Measurements from ENCODE around the gene HMGA1. TPM values are rescaled to one million over a fixed set of nuclear protein-coding genes. Genes with fewer than 3 reads are reported as not detected.

Gene HMGA1
- total RNA-seq, 4 donors from 2014 or later: 8.1 to 24.5 (median 18.1) TPM

DNA sequence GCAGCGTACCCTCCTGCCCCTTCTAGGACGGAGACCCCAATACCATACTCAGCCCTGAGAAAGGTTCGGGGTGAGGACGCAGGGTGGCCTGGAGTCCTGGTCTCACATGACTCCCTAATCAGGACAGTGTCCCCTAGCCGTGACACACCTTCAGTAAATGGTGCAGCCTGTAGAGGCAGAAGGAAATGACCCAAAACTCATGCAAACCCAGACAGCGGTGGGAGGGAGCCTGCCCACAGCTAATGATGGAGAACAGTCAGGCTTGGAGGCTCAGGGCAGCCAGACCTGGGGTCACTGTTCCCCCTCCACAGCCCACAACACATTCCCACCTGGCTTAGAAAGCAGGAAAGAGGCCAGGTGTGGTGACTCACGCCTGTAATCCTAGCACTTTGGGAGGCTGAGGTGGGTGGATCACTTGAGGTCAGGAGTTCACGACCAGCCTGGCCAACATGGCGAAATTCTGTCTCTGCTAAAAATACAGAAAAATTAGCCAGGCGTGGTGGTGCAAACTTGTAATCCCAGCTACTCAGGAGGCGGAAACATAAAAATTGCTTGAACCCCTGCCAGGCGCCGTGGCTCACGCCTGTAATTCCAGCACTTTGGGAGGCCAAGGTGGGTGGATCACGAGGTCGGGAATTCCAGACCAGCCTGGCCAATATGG is 8.8 kb upstream of the HMGA1 start:
- H3K27ac ChIP-seq: no peak overlapping the region
- TF ChIP-seq, protein P1, sequence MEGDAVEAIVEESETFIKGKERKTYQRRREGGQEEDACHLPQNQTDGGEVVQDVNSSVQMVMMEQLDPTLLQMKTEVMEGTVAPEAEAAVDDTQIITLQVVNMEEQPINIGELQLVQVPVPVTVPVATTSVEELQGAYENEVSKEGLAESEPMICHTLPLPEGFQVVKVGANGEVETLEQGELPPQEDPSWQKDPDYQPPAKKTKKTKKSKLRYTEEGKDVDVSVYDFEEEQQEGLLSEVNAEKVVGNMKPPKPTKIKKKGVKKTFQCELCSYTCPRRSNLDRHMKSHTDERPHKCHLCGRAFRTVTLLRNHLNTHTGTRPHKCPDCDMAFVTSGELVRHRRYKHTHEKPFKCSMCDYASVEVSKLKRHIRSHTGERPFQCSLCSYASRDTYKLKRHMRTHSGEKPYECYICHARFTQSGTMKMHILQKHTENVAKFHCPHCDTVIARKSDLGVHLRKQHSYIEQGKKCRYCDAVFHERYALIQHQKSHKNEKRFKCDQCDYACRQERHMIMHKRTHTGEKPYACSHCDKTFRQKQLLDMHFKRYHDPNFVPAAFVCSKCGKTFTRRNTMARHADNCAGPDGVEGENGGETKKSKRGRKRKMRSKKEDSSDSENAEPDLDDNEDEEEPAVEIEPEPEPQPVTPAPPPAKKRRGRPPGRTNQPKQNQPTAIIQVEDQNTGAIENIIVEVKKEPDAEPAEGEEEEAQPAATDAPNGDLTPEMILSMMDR (IDR thresholded peaks at IDR 0.05): no peak
- TF ChIP-seq POLR2A (IDR thresholded peaks at IDR 0.05) (no peak), EP300 (IDR thresholded peaks at IDR 0.05) (no peak), POLR2AphosphoS5 (IDR thresholded peaks at IDR 0.05) (no peak)
- H3K4me1 ChIP-seq: peaks cover 0 to 16% (median 12%) of the 10 kb centered on the region in 3 donors
- no peak for ATAC-seq
- no peaks in the 10 kb centered on the region for H3K36me3 ChIP-seq
- no peak overlapping the region for H3K4me3 ChIP-seq
- H3K9me3 ChIP-seq: no peaks in the 10 kb centered on the region
- 95 to 100% methylated on average over 4 of the region's 16 CpGs for WGBS, 2 donors (ENCODE audit: low coverage in 1 of 2)
- no peaks in the 10 kb centered on the region for H3K27me3 ChIP-seq

DNA sequence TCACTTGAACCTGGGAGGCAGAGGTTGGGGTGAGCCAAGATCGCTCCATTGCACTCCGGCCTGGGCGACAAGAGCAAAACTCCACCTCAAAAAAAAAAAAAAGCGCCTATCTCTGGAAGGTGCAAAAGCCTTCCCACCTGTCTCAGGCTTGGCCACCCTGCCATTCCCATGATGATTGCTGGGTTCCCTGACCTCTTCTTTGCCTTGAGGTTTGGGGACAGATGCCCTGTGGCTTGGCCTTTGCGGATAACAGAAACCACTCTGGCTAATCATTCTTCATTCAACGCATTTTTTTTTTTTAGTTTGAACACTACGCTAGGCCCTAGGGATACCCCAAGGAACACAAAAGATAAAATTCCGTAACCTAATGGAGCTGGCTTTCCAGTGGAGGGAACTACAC is 6.8 kb upstream of the HMGA1 start:
- whole genome bisulfite sequencing, 2 donors (ENCODE audit: low coverage in 1 of 2): 95 to 97% methylated on average over 3 to 7 of the region's 8 CpGs

DNA sequence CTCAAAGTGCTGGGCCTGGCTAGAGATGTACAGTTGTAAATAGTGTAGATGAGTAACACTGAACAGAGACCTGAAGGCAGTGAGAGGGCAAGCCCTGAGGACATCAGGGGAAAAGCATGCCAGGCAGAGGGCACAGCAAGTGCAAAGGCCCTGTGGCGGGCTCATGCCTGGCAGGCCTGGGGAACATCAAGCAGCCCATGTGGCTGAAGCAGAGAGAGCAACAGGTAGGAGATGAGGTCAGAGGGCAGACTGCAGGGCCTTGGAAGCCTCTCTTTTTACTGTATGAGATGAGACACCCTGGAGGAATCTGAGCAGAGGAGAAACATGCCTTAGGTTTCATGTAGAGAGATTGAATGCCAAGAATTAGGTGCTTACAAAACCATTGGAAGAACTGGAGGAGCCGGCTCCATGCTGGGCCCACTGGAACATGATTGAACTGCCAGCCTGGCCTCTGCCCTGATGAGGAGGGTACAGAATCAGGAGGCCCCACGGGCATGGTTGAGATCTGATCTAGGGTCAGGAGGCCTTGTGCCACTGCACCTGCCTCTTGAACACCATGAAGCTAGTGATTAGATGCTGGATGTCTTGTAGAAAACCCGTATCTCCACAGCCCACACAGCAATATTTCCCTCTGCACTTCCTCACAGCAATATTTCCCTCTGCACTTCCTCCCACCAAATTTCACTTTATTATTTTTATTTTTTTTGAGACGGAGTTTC is 5.9 kb upstream of the HMGA1 start:
- no peaks in the 10 kb centered on the region for H3K9me3 ChIP-seq
- no peak overlapping the region for H3K4me3 ChIP-seq
- H3K27ac ChIP-seq: no peak overlapping the region
- TF ChIP-seq POLR2A (IDR thresholded peaks at IDR 0.05): no peak
- TF ChIP-seq POLR2AphosphoS5 (IDR thresholded peaks at IDR 0.05): no peak
- TF ChIP-seq, protein P1 (IDR thresholded peaks at IDR 0.05): no peak
- TF ChIP-seq EP300 (IDR thresholded peaks at IDR 0.05): no peak
- H3K27me3 ChIP-seq: no peaks in the 10 kb centered on the region
- H3K4me1 ChIP-seq: peaks cover 0 to 9% (median 0%) of the 10 kb centered on the region in 3 donors
- WGBS, 2 donors (ENCODE audit: low coverage in 1 of 2): 84 to 91% methylated on average over 4 of the region's 5 CpGs
- ATAC-seq: no peak
- H3K36me3 ChIP-seq: no peaks in the 10 kb centered on the region

More for the DNA sequence above, 6.8 kb upstream of the HMGA1 start:
- no peaks in the 10 kb centered on the region for H3K9me3 ChIP-seq
- no peak overlapping the region for H3K27ac ChIP-seq
- ATAC-seq: no peak
- H3K4me3 ChIP-seq: no peak overlapping the region
- H3K27me3 ChIP-seq: no peaks in the 10 kb centered on the region
- no peaks in the 10 kb centered on the region for H3K36me3 ChIP-seq
- TF ChIP-seq POLR2A (IDR thresholded peaks at IDR 0.05): no peak
- no peak for TF ChIP-seq POLR2AphosphoS5 (IDR thresholded peaks at IDR 0.05)
- TF ChIP-seq, protein P1 (IDR thresholded peaks at IDR 0.05): no peak
- TF ChIP-seq EP300 (IDR thresholded peaks at IDR 0.05): no peak
- H3K4me1 ChIP-seq: no peaks in the 10 kb centered on the region

DNA sequence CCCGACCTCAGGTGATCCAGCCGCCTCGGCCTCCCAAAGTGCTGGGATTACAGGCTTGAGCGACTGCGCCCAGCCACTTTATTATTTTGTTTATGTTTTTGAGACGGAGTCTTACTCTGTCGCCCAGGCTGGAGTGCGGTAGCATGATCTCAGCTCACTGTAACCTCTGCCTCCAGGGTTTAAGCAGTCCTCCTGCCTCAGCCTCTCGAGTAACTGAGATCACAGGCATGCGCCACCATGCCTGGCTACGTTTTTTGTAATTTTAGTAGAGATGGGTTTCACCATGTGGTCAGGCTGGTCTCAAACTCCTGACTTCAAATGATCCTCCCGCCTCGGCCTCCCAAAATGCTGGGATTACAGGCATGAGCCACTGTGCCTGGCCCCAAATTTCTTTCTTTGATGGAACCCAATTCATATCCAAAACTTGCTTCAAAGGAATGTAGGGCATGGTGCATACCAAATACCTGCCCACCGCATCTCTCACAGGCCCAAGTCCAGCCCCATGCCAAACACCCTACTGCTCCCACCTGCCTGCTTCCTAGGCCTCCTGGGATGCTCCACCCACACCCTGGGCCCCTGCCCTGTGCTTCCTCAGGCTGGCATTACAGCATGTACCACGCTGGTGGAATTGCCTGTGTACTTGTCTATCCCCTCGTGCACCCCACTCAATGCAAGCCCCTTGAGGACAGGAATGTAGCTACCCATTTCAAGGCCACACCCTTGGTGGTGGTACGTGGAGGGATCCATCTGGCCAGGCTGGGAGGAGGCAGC is 4.9 kb upstream of the HMGA1 start:
- Histone ChIP-seq H3K36me3 (no peaks in the 10 kb centered on the region), H3K27me3 (no peaks in the 10 kb centered on the region), H3K4me1 (peaks cover 0 to 18% (median 0%) of the 10 kb centered on the region in 3 donors), H3K27ac (no peak overlapping the region), H3K4me3 (no peak overlapping the region), H3K9me3 (no peaks in the 10 kb centered on the region)
- WGBS, 2 donors (ENCODE audit: low coverage in 1 of 2): 97 to 98% methylated on average over 11 of the region's 17 CpGs
- TF ChIP-seq EP300 (IDR thresholded peaks at IDR 0.05) (no peak), POLR2AphosphoS5 (IDR thresholded peaks at IDR 0.05) (no peak), POLR2A (IDR thresholded peaks at IDR 0.05) (no peak)
- TF ChIP-seq, protein P1 (IDR thresholded peaks at IDR 0.05): no peak
- ATAC-seq: no peak
